HG03095 (cell line): Measurements from ENCODE around the gene C8B.

Experiments
- ATAC-seq: cut with Tn5 transposase; IDR thresholded peaks from one replicate; pipeline ENCODE4 v1.9.1; 2021; ENCODE audit warnings: moderate library complexity; ENCODE audit not compliant: unreplicated experiment

Gene C8B

GRCh38 chr1:56934430-56935060, 31.3 kb downstream of the C8B start:
- ATAC-seq: no peak

- ATAC-seq: no peak
These were observed 32.2 kb downstream of the C8B start for GRCh38 chr1:56933606-56934005.

GRCh38 chr1:56933161-56933560, 32.7 kb downstream of the C8B start:
- ATAC-seq: no peak

- ATAC-seq: no peak
These were observed 34.1 kb downstream of the C8B start for GRCh38 chr1:56931686-56932085.

- ATAC-seq: no peak
These were observed 34.6 kb downstream of the C8B start for GRCh38 chr1:56931211-56931610.

GRCh38 chr1:56929492-56929891, 36.3 kb downstream of the C8B start:
- ATAC-seq: no peak

- ATAC-seq: no peak
These were observed 37.8 kb downstream of the C8B start for GRCh38 chr1:56927986-56928385.

- no peak for ATAC-seq
These were observed 38.6 kb downstream of the C8B start for GRCh38 chr1:56927171-56927570.

GRCh38 chr1:56925193-56925592, 40.6 kb downstream of the C8B start:
- ATAC-seq: no peak

- no peak for ATAC-seq
These were observed 41.7 kb downstream of the C8B start for GRCh38 chr1:56924116-56924515.

- no peak for ATAC-seq
These were observed 42.6 kb downstream of the C8B start for GRCh38 chr1:56923201-56923600.

GRCh38 chr1:56922507-56922906, 43.3 kb downstream of the C8B start:
- no peak for ATAC-seq

- no peak for ATAC-seq
These were observed 43.7 kb downstream of the C8B start for GRCh38 chr1:56922070-56922469.

- ATAC-seq: no peak
These were observed 44.3 kb downstream of the C8B start for GRCh38 chr1:56921479-56921878.

GRCh38 chr1:56920591-56921001, 45.2 kb downstream of the C8B start:
- ATAC-seq: no peak

- no peak for ATAC-seq
These were observed 48.5 kb downstream of the C8B start for GRCh38 chr1:56917356-56917755.

- ATAC-seq: no peak
These were observed 49.2 kb downstream of the C8B start for GRCh38 chr1:56916630-56917029.

GRCh38 chr1:56915960-56916359, 49.9 kb downstream of the C8B start:
- no peak for ATAC-seq

GRCh38 chr1:56912325-56912724, 53.5 kb downstream of the C8B start:
- no peak for ATAC-seq

GRCh38 chr1:56911098-56911938, 54.5 kb downstream of the C8B start:
- no peak for ATAC-seq

GRCh38 chr1:56910441-56910985, 55.3 kb downstream of the C8B start:
- no peak for ATAC-seq

GRCh38 chr1:56908619-56909221, 57.1 kb downstream of the C8B start:
- ATAC-seq: no peak
